EH (cell line): ENCODE results near the gene LSP1.
A peak's percentile ranks its signal among the peaks of the same experiment; 100 is the strongest.
"Not testable (repeated sequence)": the region's sequence is repeated elsewhere in the genome, so short reads cannot be mapped to it uniquely, and the experiment has no call there.

Experiments used
- DNase-seq: peaks from one replicate; pipeline ENCODE4 v3.0.0-alpha.2; 2015; ENCODE audit warnings: low read depth

The LSP1 gene

DNA sequence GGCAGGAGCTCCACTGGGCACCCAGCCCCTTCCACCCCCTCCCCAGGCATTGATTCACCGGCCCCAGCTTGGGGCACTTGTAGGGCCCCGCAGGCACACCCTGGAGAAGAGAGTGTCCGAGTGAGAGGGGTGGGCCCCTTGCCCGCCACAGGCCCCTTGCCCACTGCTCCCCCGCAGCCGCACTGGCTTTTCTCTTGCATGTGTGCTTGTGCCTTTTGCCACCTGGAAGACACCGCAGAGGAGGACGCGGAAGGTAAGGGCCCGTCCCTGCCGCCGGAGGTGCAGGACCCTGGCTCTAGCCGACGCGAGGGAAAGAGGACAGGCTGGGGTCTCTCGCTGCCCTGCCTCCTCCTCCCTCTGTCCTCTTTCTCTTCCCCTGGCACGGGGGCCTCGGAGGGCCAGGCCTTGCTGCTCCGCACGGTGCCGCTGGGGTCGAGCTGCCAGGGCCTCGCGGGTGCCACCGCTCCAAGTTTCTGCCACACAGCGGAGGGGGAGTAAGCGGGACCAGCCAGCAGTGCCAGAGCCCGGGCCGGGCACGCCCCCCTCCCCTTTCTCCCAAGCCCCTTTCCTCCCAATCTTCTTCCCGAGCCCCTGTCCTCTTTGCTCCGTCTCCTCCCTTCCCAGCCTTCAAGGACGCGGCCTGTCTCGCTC is 76.1 kb downstream of the LSP1 start:
- no peak for DNase-seq

DNA sequence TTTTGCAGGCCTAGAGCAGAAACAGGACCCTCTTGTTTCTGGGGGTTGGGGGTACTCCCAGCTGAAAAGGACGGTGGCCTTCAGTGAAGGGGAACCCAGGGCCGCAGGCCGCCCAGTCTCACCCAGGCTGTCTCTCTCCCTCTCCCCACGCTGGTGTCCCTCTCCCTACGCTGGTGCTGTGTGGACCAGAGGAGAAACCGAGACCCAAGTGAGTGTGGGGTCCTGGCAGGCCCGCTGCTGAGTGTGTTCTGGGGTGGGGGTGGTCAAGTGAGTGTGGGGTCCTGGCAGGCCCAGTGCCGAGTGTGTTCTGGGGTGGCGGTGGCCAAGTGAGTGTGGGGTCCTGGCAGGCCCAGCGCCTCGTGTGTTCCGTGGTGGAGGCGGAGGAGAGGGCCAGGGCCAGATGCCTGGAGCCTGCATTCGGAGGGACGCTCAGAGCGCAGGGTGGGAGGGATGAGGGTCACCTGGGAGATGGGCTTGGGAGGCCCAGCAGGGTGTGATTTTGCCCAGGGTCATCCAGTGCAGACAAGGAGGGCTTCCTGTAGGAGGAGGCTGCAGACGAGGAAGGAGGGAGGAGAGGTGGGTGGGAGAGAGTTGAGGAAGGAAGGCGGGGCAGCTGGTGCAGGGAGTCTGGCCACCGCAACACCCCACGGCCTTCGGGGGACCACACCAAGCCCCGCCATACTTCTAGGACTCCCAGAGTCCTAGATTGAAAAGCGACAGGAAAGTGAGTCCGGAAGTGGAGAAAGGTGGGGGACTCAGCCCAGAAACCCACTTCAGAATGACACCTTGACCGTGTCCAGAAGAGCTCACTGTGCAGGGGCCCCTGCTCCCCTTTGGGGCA is 77.0 kb downstream of the LSP1 start:
- DNase-seq: no peak

DNA sequence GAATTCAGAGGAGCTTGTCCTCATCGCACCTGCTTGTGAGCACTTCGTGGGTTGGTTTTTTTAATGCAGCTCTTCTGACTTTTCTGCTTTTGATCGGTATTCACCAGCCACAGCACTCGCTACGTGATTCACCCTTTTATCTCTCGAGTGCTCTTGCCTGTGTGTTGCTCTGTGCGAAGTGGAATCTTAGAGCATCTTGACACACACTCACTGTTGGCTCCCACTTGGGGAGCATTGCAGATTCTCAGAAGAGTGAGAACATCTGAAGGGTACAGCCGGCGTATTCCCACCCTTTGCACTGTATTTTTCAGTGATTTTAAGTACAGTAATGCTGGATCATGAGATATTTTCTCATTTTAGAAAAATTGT is 77.6 kb downstream of the LSP1 start:
- no peak for DNase-seq

DNA sequence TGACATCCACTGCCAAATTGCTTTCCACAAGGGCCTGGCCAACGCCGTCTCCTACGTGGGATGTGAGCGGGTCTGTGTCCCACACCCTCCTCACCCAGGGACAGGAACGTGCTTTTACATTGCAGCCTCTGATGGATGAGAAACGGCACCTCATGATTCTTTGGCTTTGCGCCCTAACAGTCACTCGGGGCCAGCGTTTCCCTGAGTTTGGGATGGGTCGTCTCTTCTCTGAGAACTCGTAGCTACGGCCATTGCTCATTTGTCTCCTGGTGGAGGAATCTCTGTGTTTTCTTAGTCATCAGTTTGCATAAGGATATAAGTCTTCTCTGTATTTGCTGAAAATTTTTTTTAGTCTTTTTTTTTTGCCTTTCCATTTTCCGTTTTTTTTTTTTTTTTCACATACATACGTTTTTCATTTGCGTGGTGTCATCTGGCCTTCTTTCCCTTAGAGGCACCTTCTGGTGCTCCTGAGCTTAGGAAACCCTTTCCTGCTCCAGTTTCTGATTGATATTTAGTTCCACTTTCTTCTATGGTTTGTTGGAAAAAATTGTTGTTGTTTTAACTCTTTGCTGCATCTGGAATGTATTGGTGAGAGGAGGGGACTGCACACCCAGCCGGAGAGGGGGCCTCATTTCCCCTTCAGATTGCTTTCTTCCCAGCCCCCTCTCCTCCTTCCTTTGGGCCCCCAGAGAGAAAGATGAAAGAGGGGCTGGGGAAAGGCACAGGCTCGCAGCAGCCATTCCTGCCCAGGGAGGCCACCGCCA is 78.6 kb downstream of the LSP1 start:
- peak; percentile 20 for DNase-seq

DNA sequence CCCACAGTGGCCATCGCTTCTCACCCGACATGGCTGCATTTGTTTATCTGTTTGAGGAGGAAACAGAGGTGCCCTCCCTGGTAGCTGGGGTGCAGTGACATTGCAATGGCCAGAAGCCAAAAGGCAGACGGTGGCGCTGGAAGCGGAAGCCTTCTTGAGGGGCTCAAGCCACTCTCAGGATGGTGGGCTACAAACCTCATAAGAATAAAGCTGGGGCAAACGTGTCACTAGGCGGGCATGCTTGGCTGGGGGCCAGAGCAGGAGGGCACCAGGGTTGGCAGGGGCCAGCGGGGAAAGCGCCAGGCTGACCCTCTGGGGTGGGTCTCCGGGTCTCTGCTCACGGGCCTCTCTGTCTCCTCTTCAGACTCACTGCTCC is 79.2 kb downstream of the LSP1 start:
- no peak for DNase-seq

DNA sequence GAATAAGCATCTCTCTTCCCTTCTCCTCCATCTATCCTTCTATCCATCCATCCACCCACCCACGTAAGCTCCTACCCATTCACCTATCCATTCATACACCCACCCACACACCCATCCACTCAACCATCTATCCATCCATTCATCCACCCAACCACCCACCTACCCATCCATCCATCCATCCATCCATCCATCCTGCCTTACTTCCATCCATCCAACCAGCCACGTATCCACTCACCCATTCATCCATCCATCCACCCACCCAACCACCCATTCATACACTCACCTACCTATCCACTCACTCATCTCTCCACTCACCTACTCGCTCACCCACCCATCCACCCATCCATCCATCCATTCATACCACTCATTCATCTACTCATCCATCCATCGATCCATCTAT is 79.8 kb downstream of the LSP1 start:
- DNase-seq: no peak

DNA sequence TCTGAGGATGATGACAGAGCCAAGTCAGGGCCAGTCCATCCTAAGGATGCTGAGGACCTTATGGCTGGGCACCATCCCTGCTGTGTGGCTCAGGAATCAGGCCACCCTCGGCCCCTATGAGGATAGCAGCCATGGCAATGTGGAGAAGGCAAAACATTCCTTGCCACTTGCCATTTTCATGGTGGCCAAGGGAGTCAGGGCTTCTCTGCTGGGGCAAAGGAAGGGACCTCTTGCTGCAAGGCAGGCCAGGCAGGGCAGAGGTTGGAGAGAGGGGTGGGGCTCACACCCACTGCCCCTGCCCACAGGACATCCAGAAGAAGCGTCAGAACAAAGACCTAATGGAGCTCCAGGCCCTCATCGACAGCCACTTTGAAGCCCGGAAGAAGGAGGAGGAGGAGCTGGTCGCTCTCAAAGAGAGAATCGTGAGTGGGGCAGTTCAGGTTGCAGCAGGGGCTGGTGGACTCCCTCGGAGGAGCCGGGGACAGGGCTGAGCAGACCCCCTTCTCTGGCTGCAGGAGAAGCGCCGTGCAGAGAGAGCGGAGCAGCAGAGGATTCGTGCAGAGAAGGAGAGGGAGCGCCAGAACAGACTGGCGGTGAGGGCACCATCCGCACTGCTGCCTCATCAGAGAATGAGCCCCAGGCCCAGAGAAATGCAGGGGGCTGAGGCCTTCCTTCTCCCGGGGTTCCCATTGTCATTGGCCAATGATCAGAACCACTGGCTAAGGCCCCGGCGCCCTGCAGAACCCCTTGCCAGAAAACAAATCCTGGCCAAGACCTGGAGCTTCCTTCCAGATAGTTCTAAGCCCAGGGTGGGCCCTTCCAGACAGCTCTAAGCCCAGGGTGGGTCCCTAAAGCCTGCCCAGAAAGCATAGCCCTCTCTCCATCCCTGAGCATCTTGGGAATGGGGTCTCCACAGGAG is 80.8 kb downstream of the LSP1 start:
- no peak for DNase-seq

DNA sequence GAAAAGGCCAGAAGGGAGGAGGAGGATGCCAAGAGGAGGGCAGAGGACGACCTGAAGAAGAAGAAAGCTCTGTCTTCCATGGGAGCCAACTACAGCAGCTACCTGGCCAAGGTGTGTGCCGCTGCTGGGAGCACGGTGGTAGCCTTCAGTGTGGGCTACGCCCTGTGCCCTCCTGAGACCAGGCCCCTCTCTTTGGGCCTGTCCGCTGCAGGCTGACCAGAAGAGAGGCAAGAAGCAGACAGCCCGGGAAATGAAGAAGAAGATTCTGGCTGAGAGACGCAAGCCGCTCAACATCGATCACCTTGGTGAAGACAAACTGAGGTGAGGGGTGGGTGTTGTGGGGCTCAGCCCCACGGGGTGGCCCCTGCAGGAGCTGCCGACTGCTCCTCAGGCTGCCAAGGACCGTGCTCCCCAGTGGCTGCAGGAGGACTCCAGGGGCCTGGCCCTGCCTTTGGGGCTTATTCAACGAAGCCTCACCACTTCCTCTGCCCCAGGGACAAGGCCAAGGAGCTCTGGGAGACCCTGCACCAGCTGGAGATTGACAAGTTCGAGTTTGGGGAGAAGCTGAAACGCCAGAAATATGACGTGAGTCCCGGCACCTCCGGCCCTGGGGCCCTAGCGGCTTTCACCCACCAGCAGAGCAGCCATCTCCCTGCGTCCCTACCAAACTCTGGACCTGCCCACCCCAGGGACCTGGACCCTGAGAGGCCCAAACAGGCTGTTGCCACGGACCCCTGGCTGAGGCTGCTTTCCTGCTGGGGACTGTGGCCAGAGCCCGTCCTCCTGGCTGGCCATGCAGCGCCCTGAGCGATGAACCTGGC is 81.7 kb downstream of the LSP1 start:
- no peak for DNase-seq

DNA sequence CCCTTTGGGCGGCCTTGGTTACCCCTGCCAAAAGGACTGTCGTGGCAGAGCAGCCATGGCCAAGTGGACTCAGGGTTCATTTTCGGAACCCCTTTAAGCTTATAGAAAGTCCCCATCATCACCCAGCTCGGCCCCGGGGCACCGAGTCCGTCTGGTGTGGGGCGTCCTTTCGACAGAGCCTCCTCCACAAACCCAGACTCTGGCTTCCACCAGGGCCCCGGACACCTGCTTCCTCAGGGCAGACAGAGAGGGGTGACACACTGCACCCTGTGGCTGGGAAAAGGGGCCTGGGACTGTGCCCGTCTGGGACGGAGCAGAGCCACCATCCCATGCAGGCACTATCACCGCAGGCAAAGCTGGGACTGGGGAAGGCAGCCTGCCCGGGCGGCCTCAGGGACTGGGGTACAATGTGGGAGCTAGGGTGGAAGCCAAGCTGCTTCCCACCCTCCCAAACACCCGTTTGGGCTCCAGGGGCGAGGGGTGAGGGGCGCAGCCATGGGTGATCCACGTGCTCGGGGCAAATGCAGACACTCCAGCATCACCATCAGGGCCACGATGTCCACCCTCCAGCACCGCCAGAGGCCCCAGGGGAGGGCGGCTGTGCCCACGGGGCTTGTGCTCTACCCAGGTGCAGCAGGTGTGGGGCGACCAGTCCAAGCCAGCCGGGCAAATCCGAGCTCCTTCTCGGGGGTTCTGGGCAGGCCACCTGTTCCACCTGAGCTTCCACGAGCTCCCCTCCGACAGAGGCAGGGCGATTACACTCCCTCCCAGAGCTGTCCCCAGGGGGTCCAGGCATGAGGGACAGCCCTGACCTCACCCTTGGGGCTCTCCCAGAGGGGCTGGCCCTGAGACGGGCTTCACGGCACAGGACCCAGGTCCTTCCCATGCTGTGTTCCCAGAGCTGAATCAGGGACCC is 82.5 kb downstream of the LSP1 start:
- no peak for DNase-seq

DNA sequence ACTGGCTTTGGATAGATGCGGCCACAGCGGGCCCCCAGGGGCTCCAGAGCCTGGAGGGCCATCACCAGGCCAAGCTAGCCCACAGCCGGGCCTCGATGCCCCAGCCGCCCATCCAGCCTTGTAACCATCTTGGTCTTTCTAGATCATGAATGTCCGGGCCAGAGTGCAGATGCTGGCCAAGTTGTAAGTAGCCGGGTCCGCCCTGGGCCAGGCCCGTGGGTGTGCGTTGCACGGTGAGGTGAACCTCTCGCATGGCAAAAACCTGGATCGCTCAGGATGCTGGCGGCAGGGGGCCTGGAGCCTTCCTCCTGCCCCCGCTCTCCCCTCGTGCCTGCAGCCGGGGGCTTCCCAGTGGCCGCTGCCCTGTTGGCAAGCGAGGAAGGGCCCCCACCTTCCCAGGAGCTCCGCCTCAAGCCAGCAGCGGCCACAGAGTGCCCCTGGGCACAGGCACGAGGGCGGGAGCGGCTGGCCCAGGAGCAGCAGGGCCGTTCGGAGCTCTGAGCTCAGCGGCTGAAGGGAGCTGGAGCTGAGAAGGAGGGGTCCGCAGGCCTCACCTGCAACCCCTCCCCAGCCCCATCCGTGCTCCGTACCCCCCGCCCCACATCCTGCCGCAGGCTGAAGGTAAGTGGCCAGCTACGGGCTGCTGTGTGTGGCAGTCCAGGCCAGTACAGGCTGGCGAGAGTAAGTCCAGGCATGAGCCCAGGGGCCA is 83.3 kb downstream of the LSP1 start:
- DNase-seq: no peak

DNA sequence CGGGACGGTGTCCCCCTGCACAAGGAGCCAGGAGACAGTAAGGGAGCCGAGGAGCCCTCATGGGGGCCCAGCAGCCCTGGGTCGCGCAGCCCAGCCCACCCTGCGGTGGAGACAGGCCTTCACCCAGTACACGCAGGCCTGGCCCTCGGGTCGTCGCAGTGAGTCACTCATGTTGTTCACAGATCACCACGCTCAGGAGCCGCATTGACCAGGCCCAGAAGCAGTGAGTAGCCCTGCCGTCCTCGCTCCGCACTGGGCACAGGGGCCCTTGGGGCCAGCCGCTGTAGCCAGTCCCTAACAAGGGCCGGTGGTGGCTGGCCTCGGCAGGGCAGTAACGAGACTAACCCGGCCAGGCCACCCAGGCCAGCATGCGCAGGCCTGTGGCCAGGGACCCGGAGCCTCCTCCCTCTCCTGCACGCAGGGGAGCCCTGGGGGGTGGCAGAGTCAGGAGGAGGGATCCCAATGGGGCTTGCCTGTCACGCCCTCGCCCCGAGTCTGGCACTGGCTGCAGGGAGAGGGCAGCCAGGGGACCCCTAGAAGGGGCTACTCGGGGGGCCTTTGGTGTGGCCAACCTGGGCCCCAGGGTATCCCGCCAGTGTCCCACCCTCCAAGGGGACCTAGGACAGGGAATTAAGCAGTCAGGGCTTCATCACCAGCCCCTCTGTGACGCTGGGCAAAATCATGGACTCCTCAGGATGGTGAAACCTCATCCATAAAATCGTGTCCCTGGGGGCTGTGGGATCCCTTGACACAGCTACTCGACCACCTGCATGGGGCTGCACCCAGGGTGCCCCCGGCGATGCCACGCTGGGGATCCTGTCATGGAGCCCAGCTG is 84.1 kb downstream of the LSP1 start:
- DNase-seq: no peak

DNA sequence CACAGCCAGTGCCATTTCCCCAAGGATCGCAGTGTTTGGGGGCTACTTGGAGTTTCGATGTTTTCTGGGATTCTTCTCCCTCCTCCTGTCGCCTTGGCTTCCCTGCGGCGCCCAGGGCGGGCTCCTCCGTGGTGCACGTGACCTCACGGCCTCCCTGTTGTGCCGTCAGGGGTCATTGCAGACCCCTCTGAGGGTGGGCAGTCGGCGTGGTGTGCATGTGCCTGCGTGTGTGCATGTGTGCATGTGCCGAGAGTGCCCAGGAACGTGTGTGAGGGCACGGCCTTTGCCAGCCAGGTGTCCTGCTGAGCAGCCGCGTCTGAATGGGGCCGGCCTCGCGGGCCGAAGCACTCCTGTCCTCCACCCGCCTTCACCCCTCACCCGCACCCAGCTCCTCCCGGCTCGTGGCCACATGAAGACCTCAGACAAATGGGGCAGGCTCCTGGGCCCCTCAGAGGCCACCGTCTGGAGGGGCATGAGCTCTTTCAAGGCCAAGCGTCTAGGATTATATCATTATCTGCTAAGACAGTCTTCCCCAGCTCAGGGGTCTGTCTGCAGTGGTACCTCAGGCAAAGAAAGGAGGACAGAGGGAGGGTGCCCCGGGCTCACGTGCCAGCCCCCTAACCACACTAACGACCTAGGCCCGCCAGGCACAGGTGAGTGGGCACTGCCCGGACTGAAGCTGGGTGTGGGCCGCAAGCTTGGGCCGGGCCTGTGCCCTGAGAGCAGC is 84.9 kb downstream of the LSP1 start:
- no peak for DNase-seq

DNA sequence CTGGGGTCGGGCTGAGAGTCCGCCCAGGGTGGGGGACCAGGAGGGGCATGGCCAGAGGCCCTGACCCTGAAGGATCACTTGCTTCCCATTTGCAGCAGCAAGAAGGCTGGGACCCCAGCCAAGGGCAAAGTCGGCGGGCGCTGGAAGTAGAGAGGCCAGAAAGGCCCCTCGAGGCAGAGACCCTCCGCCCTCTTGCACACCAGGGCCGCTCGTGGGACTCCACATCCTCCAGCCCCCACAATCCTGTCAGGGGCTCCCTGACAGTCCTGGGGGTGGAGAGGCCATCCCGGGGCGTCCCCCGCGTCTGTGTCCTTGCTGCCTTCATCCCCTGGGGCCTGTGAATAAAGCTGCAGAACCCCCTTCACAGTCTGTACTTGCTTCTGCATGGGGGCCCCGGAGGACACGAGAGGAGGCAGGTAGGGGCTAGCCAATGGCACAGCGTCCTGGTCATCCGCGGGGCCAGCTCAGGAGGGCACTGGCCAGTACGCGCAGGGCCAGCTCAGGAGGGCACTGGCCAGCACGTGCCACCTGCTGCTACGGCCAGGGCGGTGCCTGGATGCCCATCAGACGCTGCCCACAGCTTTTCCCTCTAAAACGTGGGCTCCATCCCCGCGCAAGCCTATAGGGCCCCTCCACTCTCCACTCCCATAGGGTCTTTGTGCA is 85.6 kb downstream of the LSP1 start:
- no peak for DNase-seq

DNA sequence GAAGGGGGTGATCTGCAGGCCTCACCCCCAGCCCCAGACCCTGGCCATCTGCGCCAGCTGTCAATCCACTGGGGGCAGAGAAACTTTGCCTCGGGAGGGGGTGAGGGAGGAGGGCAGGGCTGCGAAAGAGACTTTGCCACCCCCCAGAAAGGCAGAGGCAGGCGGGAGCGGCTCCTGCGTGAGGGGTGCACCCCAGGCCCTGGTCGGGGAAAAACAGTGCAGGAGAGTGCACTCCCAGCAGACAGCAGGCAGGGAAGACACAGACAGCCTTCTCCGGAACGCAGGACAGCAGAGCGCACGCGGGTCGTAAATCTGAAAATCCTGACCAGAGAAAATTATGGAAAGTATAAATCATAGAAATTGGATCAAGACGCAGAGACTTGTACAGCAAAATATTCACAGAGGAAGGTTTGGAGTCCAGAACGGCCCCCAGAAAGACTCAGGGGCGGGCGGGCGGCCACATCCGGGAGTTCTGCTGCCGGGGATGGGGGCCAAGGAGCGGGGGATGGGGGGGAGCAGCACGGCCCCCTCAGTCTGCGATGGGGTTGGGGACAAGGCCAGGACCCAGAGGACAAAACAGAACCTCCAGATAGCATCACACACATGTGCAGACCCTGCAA is 86.2 kb downstream of the LSP1 start:
- peak; percentile 23 for DNase-seq

DNA sequence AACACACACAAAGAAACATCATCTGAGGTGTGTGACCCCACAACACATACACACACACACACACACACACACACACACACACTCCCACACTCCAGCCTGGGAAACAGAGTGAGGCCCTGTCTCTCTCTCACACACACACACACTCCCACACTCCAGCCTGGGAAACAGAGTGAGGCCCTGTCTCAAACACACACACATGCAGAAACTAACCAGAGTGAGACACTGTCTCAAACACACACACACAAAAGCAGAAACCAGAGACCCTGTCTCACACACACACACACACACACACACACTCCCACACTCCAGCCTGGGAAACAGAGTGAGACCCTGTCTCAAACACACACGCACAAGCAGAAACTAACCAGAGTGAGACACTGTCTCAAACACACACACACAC is 86.9 kb downstream of the LSP1 start:
- DNase-seq: not testable (repeated sequence)
